CD14-positive monocyte (primary cell): ENCODE measurements around the gene RTN1. TPM values are rescaled to one million over a fixed set of nuclear protein-coding genes. Genes with fewer than 3 reads are reported as not detected.

Experiments used
- DNase-seq, 3 donors: peaks; one replicate each; pipeline ENCODE4 v3.0.0-alpha.2; 2011 to 2022
- H2AFZ ChIP-seq: 2 replicates; pipeline ENCODE4 v1.6.0; 2012; ENCODE audit warnings: mild to moderate bottlenecking, low read depth, low read length, inconsistent platforms; ENCODE audit not compliant: insufficient read depth, poor library complexity, severe bottlenecking
- H3K27ac ChIP-seq, 2 donors: 1 replicate in 1 of 2; 2 replicates in 1 of 2; pipeline ENCODE4 v1.5.1; 2012 to 2013; ENCODE audit warnings: low read length in 2 of 2, control low read depth in 1 of 2, inconsistent platforms in 1 of 2, low read depth in 1 of 2, mild to moderate bottlenecking in 1 of 2
- H3K27me3 ChIP-seq, 2 donors: one replicate each; pipeline versions ENCODE4 v1.6.0 to v1.6.1; 2011 to 2013; ENCODE audit warnings: low read length in 2 of 2; ENCODE audit not compliant: control insufficient read depth in 2 of 2, insufficient read depth in 2 of 2
- H3K36me3 ChIP-seq, 2 donors: replicated peaks in 1 of 2; 1 replicate in 1 of 2; 2 replicates in 1 of 2; pipeline versions ENCODE4 v1.5.1 to v1.6.1; 2012 to 2013; ENCODE audit warnings: low read length in 2 of 2, control low read depth in 1 of 2, inconsistent platforms in 1 of 2, mild to moderate bottlenecking in 1 of 2; ENCODE audit not compliant: insufficient read depth in 2 of 2, control insufficient read depth in 1 of 2
- H3K4me1 ChIP-seq, 2 donors: 1 replicate in 1 of 2; 2 replicates in 1 of 2; pipeline versions ENCODE4 v1.5.1 to v1.6.1; 2012 to 2013; ENCODE audit warnings: low read length in 2 of 2, control low read depth in 1 of 2, inconsistent platforms in 1 of 2, mild to moderate bottlenecking in 1 of 2, moderate library complexity in 1 of 2; ENCODE audit not compliant: insufficient read depth in 2 of 2, control insufficient read depth in 1 of 2
- H3K4me2 ChIP-seq: replicated peaks from 2 replicates; pipeline ENCODE3; 2012; ENCODE audit warnings: low read length, moderate library complexity, mild to moderate bottlenecking; ENCODE audit not compliant: poor library complexity, severe bottlenecking; ENCODE audit errors: extremely low read depth
- H3K4me3 ChIP-seq, 3 experiments: fragments of 200-600 bp in 1 of 3; sonication (generic) in 1 of 3; replicated peaks in 1 of 3; 1 replicate in 2 of 3; 2 replicates in 1 of 3; pipeline ENCODE4 v1.5.1; 2011 to 2013; ENCODE audit warnings: low read length in 3 of 3, mild to moderate bottlenecking in 3 of 3, control low read depth in 2 of 3, low read depth in 2 of 3, inconsistent platforms in 1 of 3, moderate library complexity in 1 of 3
- H3K79me2 ChIP-seq: 2 replicates; pipeline ENCODE4 v1.6.0; 2012; ENCODE audit warnings: mild to moderate bottlenecking, control low read depth, inconsistent platforms, low read length, moderate library complexity; ENCODE audit not compliant: insufficient read depth
- H3K9ac ChIP-seq: 2 replicates; pipeline ENCODE4 v1.6.0; 2017; ENCODE audit warnings: low read length, mild to moderate bottlenecking; ENCODE audit not compliant: insufficient read depth, poor library complexity, severe bottlenecking
- H3K9me3 ChIP-seq, 2 donors: replicated peaks in 1 of 2; 1 replicate in 1 of 2; 2 replicates in 1 of 2; pipeline versions ENCODE4 v1.5.1 to v1.6.1; 2012 to 2013; ENCODE audit warnings: low read length in 2 of 2, control low read depth in 1 of 2; ENCODE audit not compliant: control insufficient read depth in 1 of 2, insufficient read depth in 1 of 2
- H4K20me1 ChIP-seq: 2 replicates; pipeline ENCODE4 v1.6.0; 2012; ENCODE audit warnings: mild to moderate bottlenecking, low read length, control low read depth, moderate library complexity; ENCODE audit not compliant: insufficient read depth
- H3K27ac Mint-ChIP-seq, 7 donors: one replicate each; pipeline ENCODE4 v1.8.0; 2020; ENCODE audit warnings: mild to moderate bottlenecking in 7 of 7, mixed read lengths in 7 of 7, moderate library complexity in 6 of 7, inconsistent platforms in 2 of 7
- H3K27me3 Mint-ChIP-seq, 3 donors: one replicate each; pipeline ENCODE4 v1.8.0; 2021 to 2022; ENCODE audit warnings: low read depth in 3 of 3, mild to moderate bottlenecking in 3 of 3, mixed read lengths in 3 of 3, moderate library complexity in 3 of 3, inconsistent platforms in 1 of 3
- H3K36me3 Mint-ChIP-seq, 2 donors: one replicate each; pipeline ENCODE4 v1.8.0; 2020; ENCODE audit warnings: mixed read lengths in 2 of 2, inconsistent platforms in 1 of 2, mild to moderate bottlenecking in 1 of 2
- H3K4me1 Mint-ChIP-seq: one replicate; pipeline ENCODE4 v1.8.0; 2020; ENCODE audit warnings: mild to moderate bottlenecking, mixed read lengths
- H3K4me3 Mint-ChIP-seq, 2 donors: one replicate each; pipeline ENCODE4 v1.8.0; 2020; ENCODE audit warnings: mild to moderate bottlenecking in 2 of 2, mixed read lengths in 2 of 2, moderate library complexity in 1 of 2
- H3K9me3 Mint-ChIP-seq, 7 donors: one replicate each; pipeline ENCODE4 v1.8.0; 2020 to 2022; ENCODE audit warnings: mixed read lengths in 7 of 7, mild to moderate bottlenecking in 6 of 7, moderate library complexity in 6 of 7, inconsistent platforms in 2 of 7
- CTCF ChIP-seq: fragments of 200-600 bp; IDR thresholded peaks from one replicate; pipeline ENCODE4 v1.8.0; 2022; ENCODE audit warnings: antibody characterized with exemption, mild to moderate bottlenecking
- WGBS: methylation state at CpG from one replicate; pipeline ENCODE4 v1.1.5; 2013; ENCODE audit warnings: missing lambda C conversion rate; ENCODE audit not compliant: insufficient coverage; 5-methylcytosine and 5-hydroxymethylcytosine counted together
- intact Hi-C, 2 donors: fragments of 100-400 bp; cut with micrococcal nuclease; formaldehyde crosslinking; loops; one replicate each; pipeline versions ENCODE4 v1.15.0 to v1.15.1; 2023
- polyA plus RNA-seq, 3 donors: library from polyadenylated mRNA; depleted of rRNA in 1 of 3; unstranded in 2 of 3; stranded (reverse) in 1 of 3; fragments of 300-500 nt in 2 of 3; fragments of >200 nt in 1 of 3; fragmentation: Illumina TruSeq in 2 of 3; gene quantifications; 1 replicate in 2 of 3; 2 replicates in 1 of 3; pipeline ENCODE4 v1.2.3, GENCODE V29; 2012 to 2021

The RTN1 gene
- polyA plus RNA-seq, 3 donors: 40.2 to 75.1 (median 55.0) TPM

- Histone ChIP-seq H3K4me1 (peaks cover 11 to 13% of the 10 kb centered on the region in 2 donors), H3K79me2 (no peaks in the 10 kb centered on the region), H3K27me3 (no peaks in the 10 kb centered on the region), H4K20me1 (peaks cover 51% of the 10 kb centered on the region), H3K27ac (no peak overlapping the region), H3K4me3 (no peak overlapping the region), H2AFZ (no peak overlapping the region), H3K36me3 (no peaks in the 10 kb centered on the region), H3K4me2 (no peak overlapping the region), H3K9me3 (no peaks in the 10 kb centered on the region), H3K9ac (no peak overlapping the region)
- no peak for DNase-seq
- no peak overlapping the region for H3K4me3 Mint-ChIP-seq
- H3K4me1 Mint-ChIP-seq: peaks cover 15% of the 10 kb centered on the region
- TF ChIP-seq CTCF: no peak
- H3K27ac Mint-ChIP-seq: no peak overlapping the region
- peaks cover 0 to 4% of the 10 kb centered on the region in 2 donors for H3K36me3 Mint-ChIP-seq
- WGBS: no CpG with 5 or more reads among the region's 2 CpGs
- peaks cover 0 to 4% (median 0%) of the 10 kb centered on the region in 7 donors for H3K9me3 Mint-ChIP-seq
- intact Hi-C loops: no loop called here
- H3K27me3 Mint-ChIP-seq: peaks cover 0 to 5% (median 4%) of the 10 kb centered on the region in 3 donors
These were observed 165.3 kb downstream of the RTN1 start for GRCh38 chr14:59705245-59705644.

GRCh38 chr14:59704054-59704645 is 166.4 kb downstream of the RTN1 start:
- H3K27ac ChIP-seq: peak overlapping the region in 1 of 2 donors; percentile 3
- H3K4me3 ChIP-seq: no peak overlapping the region
- H3K9ac ChIP-seq: no peak overlapping the region
- no peaks in the 10 kb centered on the region for H3K27me3 ChIP-seq
- DNase-seq: no peak
- no peak overlapping the region for H3K4me2 ChIP-seq
- H2AFZ ChIP-seq: no peak overlapping the region
- peaks cover 22% of the 10 kb centered on the region for H3K4me1 Mint-ChIP-seq
- H3K79me2 ChIP-seq: no peaks in the 10 kb centered on the region
- H3K27ac Mint-ChIP-seq: peak overlapping the region in 4 of 7 donors; percentile 40 to 75 (median 52)
- H3K4me3 Mint-ChIP-seq: no peak overlapping the region
- H3K36me3 Mint-ChIP-seq: peaks cover 0 to 4% of the 10 kb centered on the region in 2 donors
- 42% methylated on average over 2 of the region's 5 CpGs for WGBS
- peaks cover 15 to 16% of the 10 kb centered on the region in 2 donors for H3K4me1 ChIP-seq
- H4K20me1 ChIP-seq: peaks cover 47% of the 10 kb centered on the region
- no peaks in the 10 kb centered on the region for H3K36me3 ChIP-seq
- peaks cover 0 to 2% (median 0%) of the 10 kb centered on the region in 3 donors for H3K27me3 Mint-ChIP-seq
- intact Hi-C loops: no loop called here
- no peaks in the 10 kb centered on the region for H3K9me3 ChIP-seq
- TF ChIP-seq CTCF: no peak
- peaks cover 0 to 4% (median 0%) of the 10 kb centered on the region in 7 donors for H3K9me3 Mint-ChIP-seq
